ENCODE measurements around the gene HES5. TPM values are rescaled to one million over a fixed set of nuclear protein-coding genes. Genes with fewer than 3 reads are reported as not detected.

HES5 gene
- total RNA-seq, 1 donor = not detected

- Histone ChIP-seq H3K4me1 (ENCODE audit: insufficient read depth, low read length) (peaks cover 19% of the 10 kb centered on the region), H3K4me3 (ENCODE audit: insufficient read depth, low read length) (no peak overlapping the region), H3K79me2 (ENCODE audit: insufficient read depth, low read length) (peaks cover 18% of the 10 kb centered on the region), H3K27ac (ENCODE audit: low read depth, low read length) (no peak overlapping the region), H3K9me3 (ENCODE audit: low read depth, low read length) (no peaks in the 10 kb centered on the region), H3K27me3 (ENCODE audit: insufficient read depth, low read length) (peaks cover 30% of the 10 kb centered on the region), H3K36me3 (ENCODE audit: insufficient read depth, low read length) (no peaks in the 10 kb centered on the region), H2AFZ (ENCODE audit: low read length) (no peak overlapping the region), H4K20me1 (ENCODE audit: insufficient read depth, low read length) (peaks cover 15% of the 10 kb centered on the region), H3K4me2 (ENCODE audit: insufficient read depth, low read length) (no peak overlapping the region)
- TF ChIP-seq CTCF (IDR thresholded peaks at IDR 0.05; ENCODE audit: extremely low read depth, low read depth, low read length) = no peak
- peak; percentile 95 for DNase-seq (ENCODE audit: insufficient read length, low spot score, missing footprints)
Observed at GRCh38 chr1:2528966-2529783, 888 bp downstream of the HES5 start.

GRCh38 chr1:2528611-2528965 is 1.5 kb downstream of the HES5 start:
- no peaks in the 10 kb centered on the region for H3K36me3 ChIP-seq (ENCODE audit: insufficient read depth, low read length)
- no peak overlapping the region for H3K27ac ChIP-seq (ENCODE audit: low read depth, low read length)
- H3K4me3 ChIP-seq (ENCODE audit: insufficient read depth, low read length) = no peak overlapping the region
- peaks cover 24% of the 10 kb centered on the region for H3K79me2 ChIP-seq (ENCODE audit: insufficient read depth, low read length)
- H3K4me1 ChIP-seq (ENCODE audit: insufficient read depth, low read length) = peaks cover 20% of the 10 kb centered on the region
- DNase-seq (ENCODE audit: insufficient read length, low spot score, missing footprints) = no peak
- peaks cover 21% of the 10 kb centered on the region for H4K20me1 ChIP-seq (ENCODE audit: insufficient read depth, low read length)
- peaks cover 30% of the 10 kb centered on the region for H3K27me3 ChIP-seq (ENCODE audit: insufficient read depth, low read length)
- H3K4me2 ChIP-seq (ENCODE audit: insufficient read depth, low read length) = no peak overlapping the region
- no peak for TF ChIP-seq CTCF (IDR thresholded peaks at IDR 0.05; ENCODE audit: extremely low read depth, low read depth, low read length)
- H3K9me3 ChIP-seq (ENCODE audit: low read depth, low read length) = no peaks in the 10 kb centered on the region
- no peak overlapping the region for H2AFZ ChIP-seq (ENCODE audit: low read length)

GRCh38 chr1:2528016-2528415 is 2.0 kb downstream of the HES5 start:
- Histone ChIP-seq H3K4me2 (ENCODE audit: insufficient read depth, low read length) (no peak overlapping the region), H3K36me3 (ENCODE audit: insufficient read depth, low read length) (no peaks in the 10 kb centered on the region), H3K4me1 (ENCODE audit: insufficient read depth, low read length) (peaks cover 20% of the 10 kb centered on the region), H2AFZ (ENCODE audit: low read length) (no peak overlapping the region), H3K9me3 (ENCODE audit: low read depth, low read length) (no peaks in the 10 kb centered on the region), H3K27me3 (ENCODE audit: insufficient read depth, low read length) (peaks cover 30% of the 10 kb centered on the region), H3K79me2 (ENCODE audit: insufficient read depth, low read length) (peaks cover 30% of the 10 kb centered on the region), H3K4me3 (ENCODE audit: insufficient read depth, low read length) (no peak overlapping the region), H4K20me1 (ENCODE audit: insufficient read depth, low read length) (peaks cover 26% of the 10 kb centered on the region), H3K27ac (ENCODE audit: low read depth, low read length) (no peak overlapping the region)
- no peak for TF ChIP-seq CTCF (IDR thresholded peaks at IDR 0.05; ENCODE audit: extremely low read depth, low read depth, low read length)
- DNase-seq (ENCODE audit: insufficient read length, low spot score, missing footprints) = no peak

- Histone ChIP-seq H3K4me3 (ENCODE audit: insufficient read depth, low read length) (no peak overlapping the region), H3K4me1 (ENCODE audit: insufficient read depth, low read length) (peaks cover 20% of the 10 kb centered on the region), H4K20me1 (ENCODE audit: insufficient read depth, low read length) (peaks cover 30% of the 10 kb centered on the region), H3K27me3 (ENCODE audit: insufficient read depth, low read length) (peaks cover 30% of the 10 kb centered on the region), H2AFZ (ENCODE audit: low read length) (no peak overlapping the region), H3K79me2 (ENCODE audit: insufficient read depth, low read length) (peaks cover 35% of the 10 kb centered on the region), H3K36me3 (ENCODE audit: insufficient read depth, low read length) (no peaks in the 10 kb centered on the region), H3K27ac (ENCODE audit: low read depth, low read length) (no peak overlapping the region), H3K9me3 (ENCODE audit: low read depth, low read length) (no peaks in the 10 kb centered on the region), H3K4me2 (ENCODE audit: insufficient read depth, low read length) (no peak overlapping the region)
- no peak for TF ChIP-seq CTCF (IDR thresholded peaks at IDR 0.05; ENCODE audit: extremely low read depth, low read depth, low read length)
- no peak for DNase-seq (ENCODE audit: insufficient read length, low spot score, missing footprints)
Observed at GRCh38 chr1:2527556-2527860, 2.6 kb downstream of the HES5 start.

Data from osteoblast (primary cell).